Lung (tissue), 12 donors: ENCODE measurements around the gene SPSB4. TPM values are rescaled to one million over a fixed set of nuclear protein-coding genes. Genes with fewer than 3 reads are reported as not detected.
"Not testable (repeated sequence)": the region's sequence is repeated elsewhere in the genome, so short reads cannot be mapped to it uniquely, and the experiment has no call there.

Source experiments
- ATAC-seq: fragments of 200-7000 bp; cut with Tn5 transposase; one replicate; pipeline ENCODE4 v1.9.1; 2020; ENCODE audit warnings: moderate number of reproducible peaks; ENCODE audit not compliant: insufficient read depth, low FRiP score
- DNase-seq, 3 donors: peaks; one replicate each; pipeline ENCODE4 v3.0.0-alpha.2; 2013 to 2017
- H3K27ac ChIP-seq, 2 donors: one replicate each; pipeline ENCODE4 v1.5.1; 2013; ENCODE audit warnings: mild to moderate bottlenecking in 2 of 2, moderate library complexity in 2 of 2, control low read depth in 1 of 2, inconsistent platforms in 1 of 2, low read depth in 1 of 2, low read length in 1 of 2
- H3K27me3 ChIP-seq, 3 donors: one replicate each; pipeline ENCODE4 v1.5.1; 2013; ENCODE audit warnings: low read length in 2 of 3; ENCODE audit not compliant: control insufficient read depth in 3 of 3, insufficient read depth in 3 of 3
- H3K36me3 ChIP-seq, 4 donors: one replicate each; pipeline ENCODE4 v1.5.1; 2013; ENCODE audit warnings: low read length in 4 of 4, mild to moderate bottlenecking in 1 of 4, moderate library complexity in 1 of 4; ENCODE audit not compliant: control insufficient read depth in 4 of 4, insufficient read depth in 4 of 4
- H3K4me1 ChIP-seq, 5 donors: one replicate each; pipeline ENCODE4 v1.5.1; 2013; ENCODE audit warnings: low read length in 5 of 5, mild to moderate bottlenecking in 2 of 5, moderate library complexity in 1 of 5; ENCODE audit not compliant: control insufficient read depth in 5 of 5, insufficient read depth in 5 of 5
- H3K4me3 ChIP-seq: one replicate; pipeline ENCODE4 v1.5.1; 2013; ENCODE audit warnings: mild to moderate bottlenecking, control low read depth, moderate library complexity
- H3K9ac ChIP-seq, 2 donors: one replicate each; pipeline ENCODE4 v1.5.1; 2013; ENCODE audit warnings: low read length in 2 of 2, control low read depth in 1 of 2; ENCODE audit not compliant: insufficient read depth in 1 of 2
- H3K9me3 ChIP-seq, 4 donors: one replicate each; pipeline ENCODE4 v1.5.1; 2013; ENCODE audit warnings: low read length in 3 of 4, mild to moderate bottlenecking in 1 of 4, moderate library complexity in 1 of 4; ENCODE audit not compliant: control insufficient read depth in 4 of 4, insufficient read depth in 3 of 4
- CTCF ChIP-seq: IDR thresholded peaks from 2 replicates; pipeline ENCODE4 v1.5.1; 2012; ENCODE audit warnings: mild to moderate bottlenecking; ENCODE audit errors: control extremely low read depth, extremely low read depth
- WGBS, 2 donors: extraction: QIAGEN DNeasy Blood & Tissue Kit; methylation state at CpG; one replicate each; pipeline ENCODE4 v1.1.7; 2013; 5-methylcytosine and 5-hydroxymethylcytosine counted together
- polyA plus RNA-seq, 2 donors: library from polyadenylated mRNA; stranded (reverse); fragments of 200-250 nt; gene quantifications; one replicate each; pipeline ENCODE4 v1.2.1, GENCODE V29; 2013
- total RNA-seq, 2 donors: library from RNA; depleted of rRNA in 1 of 2; stranded (reverse); fragments of >200 nt in 1 of 2; gene quantifications; one replicate each; pipeline ENCODE4 v1.2.1, GENCODE V29; 2014 to 2021
- donor health status: control.
- donor health status: control.
- donor health status: Bipolar disorder and iron deficiency.
- donor health status: healthy.
- donor health status: DM: yes; HTN: yes; CAD: no.

The SPSB4 gene
- total and polyA plus RNA-seq, 4 donors = 0.25 to 4.4 (median 1.5) TPM

- ATAC-seq = no peak
- Histone ChIP-seq H3K36me3 (peaks cover 0 to 3% (median 0%) of the 10 kb centered on the region in 4 donors), H3K4me3 (no peak overlapping the region), H3K27ac (no peak overlapping the region), H3K9me3 (peaks cover 0 to 4% (median 0%) of the 10 kb centered on the region in 4 donors), H3K27me3 (no peaks in the 10 kb centered on the region), H3K4me1 (peaks cover 0 to 30% (median 14%) of the 10 kb centered on the region in 5 donors), H3K9ac (no peak overlapping the region)
- TF ChIP-seq CTCF = no peak
- no peak for DNase-seq
- 72 to 77% methylated on average over 3 of the region's 3 CpGs for WGBS, 2 donors
Observed at GRCh38 chr3:141112686-141113297, 61.6 kb downstream of the SPSB4 start.

GRCh38 chr3:141113680-141114079 is 62.5 kb downstream of the SPSB4 start:
- H3K4me3 ChIP-seq, DNase-seq, H3K9ac ChIP-seq, H3K36me3 ChIP-seq, H3K27ac ChIP-seq, H3K27me3 ChIP-seq, H3K9me3 ChIP-seq, ATAC-seq: not testable (repeated sequence)
- 96 to 99% methylated on average over 6 of the region's 6 CpGs for WGBS, 2 donors
- peaks cover 0 to 30% (median 14%) of the 10 kb centered on the region in 5 donors for H3K4me1 ChIP-seq

- TF ChIP-seq CTCF = no peak
- Histone ChIP-seq H3K36me3 (peaks cover 0 to 3% (median 0%) of the 10 kb centered on the region in 4 donors), H3K9ac (no peak overlapping the region), H3K9me3 (peaks cover 0 to 4% (median 0%) of the 10 kb centered on the region in 4 donors), H3K27me3 (no peaks in the 10 kb centered on the region), H3K27ac (no peak overlapping the region), H3K4me3 (no peak overlapping the region), H3K4me1 (peaks cover 0 to 30% (median 14%) of the 10 kb centered on the region in 5 donors)
- 91 to 94% methylated on average over 10 of the region's 10 CpGs for WGBS, 2 donors
- DNase-seq (no peak), ATAC-seq (no peak)
Observed at GRCh38 chr3:141114179-141114745, 63.1 kb downstream of the SPSB4 start.

DNA sequence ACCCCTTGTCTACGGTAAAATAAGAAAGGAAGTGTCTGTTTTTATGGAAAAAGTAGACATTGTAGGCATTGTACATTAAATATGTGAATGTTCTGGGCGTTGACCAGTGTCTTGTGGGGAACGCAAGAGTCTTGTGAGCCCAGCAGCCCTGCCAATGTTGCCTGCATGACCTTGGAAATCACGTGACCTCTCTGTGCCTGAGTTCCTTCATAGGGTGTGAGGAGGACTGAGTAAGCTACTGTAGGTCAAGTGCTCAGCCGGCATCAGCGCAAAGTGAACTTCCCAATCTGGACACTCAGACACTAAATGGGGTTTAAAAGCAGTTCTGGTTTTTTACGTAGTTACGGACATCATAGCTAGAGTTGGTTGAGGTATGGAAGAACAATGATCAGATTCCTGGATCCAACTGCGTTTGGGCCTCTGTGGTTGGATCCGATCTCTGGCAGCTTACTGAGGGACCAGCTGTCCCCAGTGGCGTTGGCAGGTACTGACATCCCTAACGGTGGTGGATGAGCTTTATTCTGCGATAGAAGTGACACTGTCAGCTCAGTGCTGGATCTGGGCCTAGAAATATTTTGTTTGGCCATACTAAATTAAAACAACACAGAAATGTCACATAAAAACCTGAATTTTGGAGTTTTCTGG is 63.8 kb downstream of the SPSB4 start:
- H3K27ac ChIP-seq = peak overlapping the region in 1 of 2 donors; percentile 38
- WGBS, 2 donors = 79 to 82% methylated on average over 13 of the region's 13 CpGs
- no peak for ATAC-seq

More for the DNA sequence above, 63.8 kb downstream of the SPSB4 start:
- H3K4me3 ChIP-seq = no peak overlapping the region
- peaks cover 0 to 2% (median 0%) of the 10 kb centered on the region in 4 donors for H3K36me3 ChIP-seq
- H3K27me3 ChIP-seq = no peaks in the 10 kb centered on the region
- DNase-seq = peak in 2 of 3 donors; percentile 45 to 56
- TF ChIP-seq CTCF = no peak
- H3K9ac ChIP-seq = peak overlapping the region in 1 of 2 donors; percentile 71
- H3K9me3 ChIP-seq = peaks cover 0 to 4% (median 0%) of the 10 kb centered on the region in 4 donors
- H3K4me1 ChIP-seq = peaks cover 0 to 30% (median 14%) of the 10 kb centered on the region in 5 donors
